GM18507 (cell line): Measurements from ENCODE around the gene SEPTIN10.
"Not testable (repeated sequence)": the region's sequence is repeated elsewhere in the genome, so short reads cannot be mapped to it uniquely, and the experiment has no call there.

Experiments used
- DNase-seq: peaks from one replicate; pipeline ENCODE4 v3.0.0; 2011; ENCODE audit warnings: low read depth; ENCODE audit not compliant: insufficient read length; ENCODE audit errors: extremely low spot score
- FAIRE-seq: peaks from 2 replicates; lab custom pipeline; 2011; peaks lifted over from hg19 to GRCh38; lab: Jason Lieb, UNC

Gene SEPTIN10

GRCh38 chr2:109557309-109557708 lies 56.5 kb downstream of the SEPTIN10 start:
- no peak for DNase-seq
- FAIRE-seq = no peak

- FAIRE-seq = no peak
Measured at GRCh38 chr2:109555346-109555900, 58.3 kb downstream of the SEPTIN10 start.

GRCh38 chr2:109554758-109555157 lies 59.0 kb downstream of the SEPTIN10 start:
- no peak for FAIRE-seq
- DNase-seq = no peak

More at GRCh38 chr2:109555346-109555900, 58.3 kb downstream of the SEPTIN10 start:
- no peak for DNase-seq

- no peak for FAIRE-seq
- no peak for DNase-seq
Measured at GRCh38 chr2:109549016-109549590, 64.7 kb downstream of the SEPTIN10 start.

GRCh38 chr2:109547280-109547679 lies 66.5 kb downstream of the SEPTIN10 start:
- DNase-seq = no peak
- no peak for FAIRE-seq

- FAIRE-seq = peak; percentile 88
- peak; percentile 3 for DNase-seq
Measured at GRCh38 chr2:109545828-109546713, 67.7 kb downstream of the SEPTIN10 start.

GRCh38 chr2:109542384-109542783 lies 71.4 kb downstream of the SEPTIN10 start:
- no peak for FAIRE-seq
- no peak for DNase-seq

- no peak for FAIRE-seq
- no peak for DNase-seq
Measured at GRCh38 chr2:109538546-109538945, 75.2 kb downstream of the SEPTIN10 start.

GRCh38 chr2:109537565-109538222 lies 76.1 kb downstream of the SEPTIN10 start:
- FAIRE-seq (no peak), DNase-seq (no peak)

GRCh38 chr2:109536556-109536955 lies 77.2 kb downstream of the SEPTIN10 start:
- FAIRE-seq = not testable (repeated sequence)

GRCh38 chr2:109535217-109535946 lies 78.4 kb downstream of the SEPTIN10 start:
- FAIRE-seq (no peak), DNase-seq (no peak)

More at GRCh38 chr2:109536556-109536955, 77.2 kb downstream of the SEPTIN10 start:
- DNase-seq = not testable (repeated sequence)

- no peak for DNase-seq
- FAIRE-seq = no peak
Measured at GRCh38 chr2:109533823-109534222, 79.9 kb downstream of the SEPTIN10 start.

- FAIRE-seq = no peak
Measured at GRCh38 chr2:109532728-109533076, 81.1 kb downstream of the SEPTIN10 start.

GRCh38 chr2:109531896-109532727 lies 81.7 kb downstream of the SEPTIN10 start:
- no peak for DNase-seq
- FAIRE-seq = no peak

More at GRCh38 chr2:109532728-109533076, 81.1 kb downstream of the SEPTIN10 start:
- DNase-seq = no peak

GRCh38 chr2:109531221-109531620 lies 82.5 kb downstream of the SEPTIN10 start:
- FAIRE-seq (no peak), DNase-seq (no peak)

- DNase-seq (no peak), FAIRE-seq (no peak)
Measured at GRCh38 chr2:109530712-109531111, 83.1 kb downstream of the SEPTIN10 start.

GRCh38 chr2:109529532-109530449 lies 84.0 kb downstream of the SEPTIN10 start:
- DNase-seq (no peak), FAIRE-seq (no peak)
